ENCODE results near the gene SVIL. TPM values are rescaled to one million over a fixed set of nuclear protein-coding genes. Genes with fewer than 3 reads are reported as not detected.
A peak's percentile ranks its signal among the peaks of the same experiment; 100 is the strongest.

Gene SVIL
- total RNA-seq, 1 experiment from 2014 or later = 15.3 TPM

GRCh38 chr10:29628912-29629526 is 5.8 kb downstream of the SVIL start:
- H3K27me3 Mint-ChIP-seq (ENCODE audit: low read depth) = no peaks in the 10 kb centered on the region
- no peaks in the 10 kb centered on the region for H3K79me2 ChIP-seq (ENCODE audit: insufficient read depth, low read length)
- H3K4me1 ChIP-seq (ENCODE audit: insufficient read depth, low read length) = peaks cover 3% of the 10 kb centered on the region; the same call in 1 of the 2 replicates
- H2AFZ ChIP-seq (ENCODE audit: low read length) = no peak overlapping the region
- no peak overlapping the region for H3T11ph ChIP-seq (ENCODE audit: low read length)
- H4K91ac ChIP-seq (ENCODE audit: insufficient read length, low read depth, low read length) = no peak overlapping the region
- no peak overlapping the region for H3K4ac ChIP-seq (ENCODE audit: low read depth, low read length)
- no peak overlapping the region for H3K4me2 ChIP-seq (ENCODE audit: insufficient read depth, insufficient read length, low read length)
- H3K27ac ChIP-seq (ENCODE audit: insufficient read length, low read depth, low read length) = no peak overlapping the region
- no peak overlapping the region for H3K56ac ChIP-seq (ENCODE audit: insufficient read length, low read depth, low read length)
- no peak overlapping the region for H4K8ac ChIP-seq (replicated peaks; ENCODE audit: insufficient read length, low read depth, low read length)
- DNase-seq = no peak
- no peak overlapping the region for H3K23ac ChIP-seq (ENCODE audit: insufficient read length, low read depth, low read length)
- TF ChIP-seq, protein P1, sequence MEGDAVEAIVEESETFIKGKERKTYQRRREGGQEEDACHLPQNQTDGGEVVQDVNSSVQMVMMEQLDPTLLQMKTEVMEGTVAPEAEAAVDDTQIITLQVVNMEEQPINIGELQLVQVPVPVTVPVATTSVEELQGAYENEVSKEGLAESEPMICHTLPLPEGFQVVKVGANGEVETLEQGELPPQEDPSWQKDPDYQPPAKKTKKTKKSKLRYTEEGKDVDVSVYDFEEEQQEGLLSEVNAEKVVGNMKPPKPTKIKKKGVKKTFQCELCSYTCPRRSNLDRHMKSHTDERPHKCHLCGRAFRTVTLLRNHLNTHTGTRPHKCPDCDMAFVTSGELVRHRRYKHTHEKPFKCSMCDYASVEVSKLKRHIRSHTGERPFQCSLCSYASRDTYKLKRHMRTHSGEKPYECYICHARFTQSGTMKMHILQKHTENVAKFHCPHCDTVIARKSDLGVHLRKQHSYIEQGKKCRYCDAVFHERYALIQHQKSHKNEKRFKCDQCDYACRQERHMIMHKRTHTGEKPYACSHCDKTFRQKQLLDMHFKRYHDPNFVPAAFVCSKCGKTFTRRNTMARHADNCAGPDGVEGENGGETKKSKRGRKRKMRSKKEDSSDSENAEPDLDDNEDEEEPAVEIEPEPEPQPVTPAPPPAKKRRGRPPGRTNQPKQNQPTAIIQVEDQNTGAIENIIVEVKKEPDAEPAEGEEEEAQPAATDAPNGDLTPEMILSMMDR (conservative IDR thresholded peaks at IDR 0.05) = no peak
- no peaks in the 10 kb centered on the region for H3K27me3 ChIP-seq (ENCODE audit: insufficient read depth, low read length)
- no peak overlapping the region for H3K9ac ChIP-seq (ENCODE audit: extremely low read depth, insufficient read length, low read length)
- H2BK120ac ChIP-seq (ENCODE audit: low read depth, low read length, poor library complexity, severe bottlenecking) = no peak overlapping the region
- H4K5ac ChIP-seq (ENCODE audit: insufficient read length, low read depth, low read length) = no peak overlapping the region
- no peak overlapping the region for H3K14ac ChIP-seq (ENCODE audit: insufficient read depth, low read length)
- peak overlapping the region in 2 of 3 experiments; percentile 1 to 23; a peak in 2 of 7 replicates for H3K27ac Mint-ChIP-seq
- no peak overlapping the region for H3K4me3 Mint-ChIP-seq
- no peak overlapping the region for H2BK20ac ChIP-seq (ENCODE audit: low read depth, low read length, poor library complexity, severe bottlenecking)
- no peaks in the 10 kb centered on the region; a peak in 1 of 5 replicates for H3K9me3 Mint-ChIP-seq
- H3K23me2 ChIP-seq (ENCODE audit: insufficient read length, low read depth, low read length, poor library complexity, severe bottlenecking) = no peaks in the 10 kb centered on the region
- no peak overlapping the region for H2BK15ac ChIP-seq (ENCODE audit: low read depth, low read length)
- no peaks in the 10 kb centered on the region for H4K20me1 ChIP-seq (ENCODE audit: control insufficient read depth, insufficient read depth, insufficient read length)
- H3K36me3 Mint-ChIP-seq (ENCODE audit: insufficient read depth in 1 of 3, low read depth in 3 of 3) = peaks cover 0 to 9% (median 0%) of the 10 kb centered on the region in 3 experiments; a peak in 2 of 7 replicates
- H3K9me3 ChIP-seq (ENCODE audit: control insufficient read depth, low read depth, low read length) = no peaks in the 10 kb centered on the region
- no peak overlapping the region for H2BK5ac ChIP-seq (ENCODE audit: insufficient read length, low read length)
- H3K4me1 Mint-ChIP-seq = peaks cover 14% of the 10 kb centered on the region in 2 experiments
- H3K79me1 ChIP-seq (ENCODE audit: insufficient read depth, low read depth, low read length, poor library complexity, severe bottlenecking) = no peaks in the 10 kb centered on the region
- no CpG with 5 or more reads among the region's 12 CpGs for WGBS (ENCODE audit: extremely low coverage, insufficient read length, low lambda C conversion rate)
- no peak overlapping the region for H3K18ac ChIP-seq (ENCODE audit: insufficient read length, low read depth, low read length)
- H2AK5ac ChIP-seq (ENCODE audit: insufficient read length, low read length) = no peak overlapping the region
- no peak overlapping the region for H2BK12ac ChIP-seq (ENCODE audit: insufficient read length, low read depth, low read length)
